ENCODE results near the gene ZIC4. TPM values are rescaled to one million over a fixed set of nuclear protein-coding genes. Genes with fewer than 3 reads are reported as not detected.

The ZIC4 gene
- total and polyA plus RNA-seq, 2 of the 8 experiments (the other 6 are each of a cell fraction or from before 2014, with no cell fraction given) = 0.03 to 0.13 TPM

DNA sequence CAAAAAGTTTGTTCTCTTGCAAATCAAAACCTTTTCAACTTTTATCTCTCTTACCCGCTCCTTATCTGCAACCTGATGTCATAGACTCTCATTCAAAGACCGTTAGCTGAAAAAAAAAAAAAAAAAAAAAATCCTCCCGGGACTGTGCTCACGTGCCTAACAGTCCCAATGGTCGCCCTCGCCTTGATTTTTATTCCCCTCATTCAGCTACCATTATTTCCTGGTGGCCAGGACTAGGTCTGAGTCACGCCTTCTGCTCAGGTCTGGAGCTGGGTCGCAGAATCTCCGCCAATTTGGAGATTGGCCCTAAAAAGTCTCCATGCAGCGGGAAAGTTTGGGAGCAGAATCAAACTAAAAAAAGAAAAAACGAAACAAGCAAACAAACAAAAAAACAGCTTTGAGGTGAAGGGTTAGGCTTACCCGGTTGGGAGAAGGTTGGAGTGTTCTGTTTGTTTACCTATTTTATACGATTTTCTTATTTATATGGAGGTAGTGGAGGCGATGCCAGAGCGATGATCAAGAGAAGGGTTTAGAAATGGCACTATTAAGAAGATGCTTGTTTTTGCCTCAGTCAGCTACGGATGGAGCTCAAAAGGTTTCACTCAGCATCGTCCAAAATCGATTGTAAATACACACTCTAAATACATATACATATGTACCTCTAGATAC, 51.1 kb downstream of the ZIC4 start:
- Histone ChIP-seq H3K27me3 (replicated peaks in 1 of 4; ENCODE audit: control insufficient read depth in 3 of 4, extremely low read depth in 1 of 4, insufficient read depth in 3 of 4, low read length in 3 of 4) (peaks cover 41 to 58% (median 55%) of the 10 kb centered on the region in 4 experiments), H3K14ac (ENCODE audit: insufficient read length) (no peak overlapping the region), H3K18ac (ENCODE audit: extremely low read depth, low read length) (no peak overlapping the region; the same call in 1 of the 2 replicates), H4K20me1 (replicated peaks in 1 of 2; ENCODE audit: control insufficient read depth in 1 of 2, insufficient read depth in 2 of 2, low read length in 2 of 2) (peaks cover 2% of the 10 kb centered on the region in 2 experiments), H2AK5ac (ENCODE audit: low read depth, low read length) (no peak overlapping the region), H3K4me2 (ENCODE audit: insufficient read depth in 1 of 2, low read depth in 2 of 2, low read length in 2 of 2) (peak overlapping the region; percentile 73 to 85), H4K5ac (ENCODE audit: insufficient read length, low read depth, low read length) (no peak overlapping the region), H3K23me2 (ENCODE audit: low read depth, low read length) (no peaks in the 10 kb centered on the region; the same call in 1 of the 2 replicates), H2BK15ac (ENCODE audit: low read length) (no peak overlapping the region), H3K4me1 (replicated peaks in 1 of 4; ENCODE audit: control insufficient read depth in 3 of 4, insufficient read depth in 4 of 4, low read length in 3 of 4) (peaks cover 12 to 32% (median 15%) of the 10 kb centered on the region in 4 experiments), H3K4ac (replicated peaks; ENCODE audit: insufficient read length, low read depth, low read length) (no peak overlapping the region), H3K36me3 (ENCODE audit: control insufficient read depth in 2 of 4, insufficient read depth in 4 of 4, low read length in 3 of 4) (no peaks in the 10 kb centered on the region), H3K79me2 (ENCODE audit: control insufficient read depth in 1 of 2, insufficient read depth in 2 of 2, low read length in 2 of 2) (no peaks in the 10 kb centered on the region), H2BK12ac (ENCODE audit: low read depth, low read length) (no peak overlapping the region), H3K9ac (replicated peaks in 1 of 4; ENCODE audit: extremely low read depth in 1 of 4, low read depth in 3 of 4, low read length in 3 of 4) (no peak overlapping the region), H2BK20ac (ENCODE audit: low read length) (no peak overlapping the region), H2BK5ac (ENCODE audit: low read depth, low read length) (no peak overlapping the region), H3K79me1 (ENCODE audit: low read depth, low read length) (no peaks in the 10 kb centered on the region), H3K23ac (ENCODE audit: insufficient read length) (no peak overlapping the region), H3K4me3 (ENCODE audit: extremely low read depth in 1 of 4, insufficient read depth in 2 of 4, low read depth in 3 of 4, low read length in 4 of 4) (peak overlapping the region in 3 of 4 experiments; percentile 19 to 54 (median 24); a peak in 5 of 8 replicates), H4K8ac (ENCODE audit: extremely low read depth, insufficient read depth, low read length) (no peak overlapping the region), H4K91ac (replicated peaks; ENCODE audit: insufficient read length, low read length) (no peak overlapping the region), H2BK120ac (replicated peaks; ENCODE audit: low read depth, low read length) (no peak overlapping the region), H3K27ac (ENCODE audit: low read depth, low read length) (no peak overlapping the region), H3K56ac (replicated peaks; ENCODE audit: insufficient read length, low read depth, low read length) (no peak overlapping the region), H2AFZ (ENCODE audit: low read length) (no peak overlapping the region), H3K9me3 (ENCODE audit: insufficient read depth in 2 of 2, low read depth in 1 of 2, low read length in 1 of 2) (no peaks in the 10 kb centered on the region)
- 15% methylated on average over 14 of the region's 18 CpGs; no CpG with 5 or more reads in 1 of the 2 experiments for WGBS, 2 experiments (ENCODE audit: extremely low coverage in 1 of 2, insufficient coverage in 1 of 2, insufficient read length in 1 of 2, insufficient replicate concordance in 2 of 2, low coverage in 1 of 2, low lambda C conversion rate in 2 of 2, missing lambda C conversion rate in 1 of 2)
- DNase-seq (ENCODE audit: low read depth in 1 of 2, low spot score in 2 of 2) (no peak), FAIRE-seq (no peak)
- TF ChIP-seq, protein P1, sequence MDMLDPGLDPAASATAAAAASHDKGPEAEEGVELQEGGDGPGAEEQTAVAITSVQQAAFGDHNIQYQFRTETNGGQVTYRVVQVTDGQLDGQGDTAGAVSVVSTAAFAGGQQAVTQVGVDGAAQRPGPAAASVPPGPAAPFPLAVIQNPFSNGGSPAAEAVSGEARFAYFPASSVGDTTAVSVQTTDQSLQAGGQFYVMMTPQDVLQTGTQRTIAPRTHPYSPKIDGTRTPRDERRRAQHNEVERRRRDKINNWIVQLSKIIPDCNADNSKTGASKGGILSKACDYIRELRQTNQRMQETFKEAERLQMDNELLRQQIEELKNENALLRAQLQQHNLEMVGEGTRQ (IDR thresholded peaks at IDR 0.05; ENCODE audit: low read length) = peak; percentile 47; the same call in 1 of the 2 replicates
- TF ChIP-seq SIN3A (conservative IDR thresholded peaks at IDR 0.05 in 1 of 2, IDR thresholded peaks at IDR 0.05 in 1 of 2; ENCODE audit: low read depth in 1 of 2, low read length in 2 of 2) = no peak
- CTCF ChIA-PET (ENCODE audit: partially characterized antibody) = interaction anchor here (0.6 to 10.6 kb wide), 20 partner anchors 7 to 847 kb away, joined by 3 to 162 read pairs (median 4); no protein-coding TSS in a partner anchor
- POLR2A ChIA-PET (ENCODE audit: partially characterized antibody) = interaction anchor here (0.6 to 1.8 kb wide), 4 partner anchors 13 to 114 kb away, joined by 3 to 4 read pairs (median 4); no protein-coding TSS in a partner anchor

All from H1 (cell line).